ACC112 (cell line): ENCODE results near the gene CACNG3.

Experiments
- H2AFZ ChIP-seq: fragments of 200-600 bp; sonication (generic); one replicate; pipeline ENCODE4 v1.6.0; 2017; ENCODE audit warnings: antibody characterized with exemption, low read length; ENCODE audit not compliant: unreplicated experiment
- H3K27ac ChIP-seq: fragments of 200-600 bp; sonication (generic); 2 replicates; pipeline ENCODE4 v1.5.1; 2014; ENCODE audit warnings: low read depth, mild to moderate bottlenecking, antibody characterized with exemption, low read length, moderate library complexity
- H3K27me3 ChIP-seq: fragments of 200-600 bp; sonication (generic); 2 replicates; pipeline ENCODE4 v1.6.1; 2014; ENCODE audit warnings: mild to moderate bottlenecking, antibody characterized with exemption, low read length, moderate library complexity, mixed read lengths; ENCODE audit not compliant: insufficient read depth
- H3K36me3 ChIP-seq: fragments of 200-600 bp; sonication (generic); 2 replicates; pipeline ENCODE4 v1.6.1; 2016; ENCODE audit warnings: mild to moderate bottlenecking, antibody characterized with exemption, low read length, moderate library complexity, mixed read lengths; ENCODE audit not compliant: insufficient read depth
- H3K4me1 ChIP-seq: fragments of 200-600 bp; sonication (generic); one replicate; pipeline ENCODE4 v1.6.1; 2016; ENCODE audit warnings: low read length, mixed read lengths; ENCODE audit not compliant: insufficient read depth, unreplicated experiment, control insufficient read depth
- H3K4me3 ChIP-seq: fragments of 200-600 bp; sonication (generic); 2 replicates; pipeline ENCODE4 v1.5.1; 2014; ENCODE audit warnings: mild to moderate bottlenecking, low read depth, low read length
- H3K79me2 ChIP-seq: fragments of 200-600 bp; sonication (generic); one replicate; pipeline ENCODE4 v1.6.0; 2016; ENCODE audit warnings: low read length; ENCODE audit not compliant: control insufficient read depth, unreplicated experiment, insufficient read depth

The CACNG3 gene

GRCh38 chr16:24275413-24275812, 19.3 kb downstream of the CACNG3 start:
- Histone ChIP-seq H3K4me3 (no peak overlapping the region), H3K27me3 (no peaks in the 10 kb centered on the region), H3K4me1 (no peaks in the 10 kb centered on the region), H3K36me3 (no peaks in the 10 kb centered on the region), H2AFZ (no peak overlapping the region), H3K79me2 (no peaks in the 10 kb centered on the region), H3K27ac (no peak overlapping the region)

- Histone ChIP-seq H3K36me3 (no peaks in the 10 kb centered on the region), H2AFZ (no peak overlapping the region), H3K27me3 (no peaks in the 10 kb centered on the region), H3K27ac (no peak overlapping the region), H3K4me1 (no peaks in the 10 kb centered on the region), H3K79me2 (no peaks in the 10 kb centered on the region), H3K4me3 (no peak overlapping the region)
Observed at GRCh38 chr16:24279982-24280515, 23.9 kb downstream of the CACNG3 start.

DNA sequence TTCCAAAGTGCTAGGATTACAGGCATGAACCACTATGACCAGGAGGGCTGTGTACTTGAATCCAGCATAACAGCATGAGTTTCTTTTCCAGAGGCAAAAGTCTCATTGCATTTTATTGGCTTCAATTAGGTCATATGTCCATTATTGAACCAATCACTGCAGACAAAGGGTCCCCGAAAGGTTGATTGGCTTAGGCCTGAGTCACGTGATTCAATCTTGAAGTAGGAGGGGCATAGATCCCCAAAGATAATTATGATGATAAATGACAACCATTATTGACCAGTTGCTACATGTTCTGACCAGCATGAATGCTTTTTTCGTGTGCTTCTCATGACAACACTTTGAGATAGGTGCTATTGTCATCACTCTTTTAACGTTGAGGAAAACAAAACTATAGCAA, 25.3 kb downstream of the CACNG3 start:
- H3K4me3 ChIP-seq, result no peak overlapping the region
- H2AFZ ChIP-seq, result no peak overlapping the region
- no peak overlapping the region for H3K27ac ChIP-seq
- H3K36me3 ChIP-seq, result no peaks in the 10 kb centered on the region
- no peaks in the 10 kb centered on the region for H3K27me3 ChIP-seq
- no peaks in the 10 kb centered on the region for H3K4me1 ChIP-seq
- no peaks in the 10 kb centered on the region for H3K79me2 ChIP-seq

DNA sequence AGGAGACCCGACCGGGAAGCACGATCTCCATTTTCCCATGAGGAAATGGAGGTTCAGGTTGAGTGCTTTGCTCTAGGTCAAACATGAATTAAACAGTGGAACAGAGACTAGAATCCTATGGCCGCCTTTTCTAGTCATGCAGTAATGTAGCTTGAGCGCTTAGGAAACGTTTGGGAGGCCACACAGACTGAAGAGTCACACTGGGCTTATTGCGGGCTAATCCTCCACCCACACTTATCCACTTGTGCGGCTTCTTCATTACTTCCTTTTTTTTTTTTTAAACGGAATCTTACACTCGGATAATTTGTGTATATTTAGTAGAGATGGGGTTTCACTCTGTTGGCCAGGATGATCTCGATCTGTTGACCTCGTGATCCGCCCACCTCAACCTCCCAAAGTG, 26.0 kb downstream of the CACNG3 start:
- Histone ChIP-seq H3K27me3 (no peaks in the 10 kb centered on the region), H3K79me2 (no peaks in the 10 kb centered on the region), H3K36me3 (no peaks in the 10 kb centered on the region), H3K4me1 (no peaks in the 10 kb centered on the region), H3K4me3 (no peak overlapping the region), H2AFZ (no peak overlapping the region), H3K27ac (no peak overlapping the region)

- H3K27ac ChIP-seq, result no peak overlapping the region
- no peak overlapping the region for H2AFZ ChIP-seq
- no peaks in the 10 kb centered on the region for H3K36me3 ChIP-seq
Observed at GRCh38 chr16:24286741-24287405, 30.7 kb downstream of the CACNG3 start.

DNA sequence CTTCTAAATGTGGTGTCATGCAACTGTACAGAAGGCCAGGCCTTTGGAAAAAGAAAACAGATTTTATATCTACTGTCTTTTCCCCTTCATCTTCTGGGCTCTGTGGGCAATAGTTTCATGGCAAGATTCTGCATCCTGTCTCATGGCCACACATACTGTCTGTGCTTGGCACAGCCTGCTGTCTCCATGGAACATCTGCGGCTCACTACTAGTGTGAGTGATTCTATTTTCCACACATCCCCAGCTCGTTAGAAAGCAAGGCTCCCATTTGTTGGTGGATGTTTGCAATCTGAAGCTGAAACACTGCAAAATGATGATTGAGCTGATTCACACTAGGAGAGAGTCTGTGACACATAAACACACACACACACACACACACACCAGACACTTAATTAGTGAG, 32.4 kb downstream of the CACNG3 start:
- no peak overlapping the region for H3K27ac ChIP-seq
- H3K4me3 ChIP-seq, result no peak overlapping the region
- no peaks in the 10 kb centered on the region for H3K27me3 ChIP-seq
- no peaks in the 10 kb centered on the region for H3K4me1 ChIP-seq
- no peaks in the 10 kb centered on the region for H3K79me2 ChIP-seq
- H3K36me3 ChIP-seq, result no peaks in the 10 kb centered on the region
- H2AFZ ChIP-seq, result no peak overlapping the region

More at GRCh38 chr16:24286741-24287405, 30.7 kb downstream of the CACNG3 start:
- H3K79me2 ChIP-seq, result no peaks in the 10 kb centered on the region
- H3K4me3 ChIP-seq, result no peak overlapping the region
- no peaks in the 10 kb centered on the region for H3K27me3 ChIP-seq
- H3K4me1 ChIP-seq, result no peaks in the 10 kb centered on the region

GRCh38 chr16:24289166-24289700, 33.1 kb downstream of the CACNG3 start:
- H3K79me2 ChIP-seq, result no peaks in the 10 kb centered on the region
- H3K27ac ChIP-seq, result no peak overlapping the region
- H3K27me3 ChIP-seq, result no peaks in the 10 kb centered on the region
- no peak overlapping the region for H3K4me3 ChIP-seq
- H3K4me1 ChIP-seq, result no peaks in the 10 kb centered on the region
- H2AFZ ChIP-seq, result no peak overlapping the region
- no peaks in the 10 kb centered on the region for H3K36me3 ChIP-seq

- Histone ChIP-seq H2AFZ (no peak overlapping the region), H3K4me1 (no peaks in the 10 kb centered on the region), H3K36me3 (no peaks in the 10 kb centered on the region), H3K27ac (no peak overlapping the region), H3K27me3 (no peaks in the 10 kb centered on the region), H3K79me2 (no peaks in the 10 kb centered on the region), H3K4me3 (no peak overlapping the region)
Observed at GRCh38 chr16:24291932-24292331, 35.8 kb downstream of the CACNG3 start.

- H3K27me3 ChIP-seq, result no peaks in the 10 kb centered on the region
- no peak overlapping the region for H3K4me3 ChIP-seq
- no peaks in the 10 kb centered on the region for H3K79me2 ChIP-seq
- no peak overlapping the region for H2AFZ ChIP-seq
- no peak overlapping the region for H3K27ac ChIP-seq
- no peaks in the 10 kb centered on the region for H3K4me1 ChIP-seq
- H3K36me3 ChIP-seq, result no peaks in the 10 kb centered on the region
Observed at GRCh38 chr16:24294131-24294530, 38.0 kb downstream of the CACNG3 start.

DNA sequence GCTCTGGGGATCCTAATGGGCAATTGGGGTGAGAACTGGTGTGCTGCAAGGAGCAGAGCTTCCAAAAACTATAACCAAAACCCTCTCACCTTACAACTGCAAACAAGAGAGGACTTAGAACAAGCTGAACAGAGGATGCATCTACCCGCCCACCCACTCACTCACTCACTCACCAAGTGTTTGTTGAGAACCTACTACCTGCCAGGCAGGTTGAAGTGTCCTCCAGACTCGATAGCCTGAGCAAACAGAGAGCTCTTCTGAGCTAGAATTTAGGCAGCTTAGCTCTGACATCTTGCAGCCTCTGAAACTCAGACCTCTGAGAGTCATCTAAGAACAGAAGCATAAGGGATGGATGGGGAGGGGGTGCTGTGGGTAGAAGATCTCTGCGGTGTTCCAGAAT, 41.2 kb downstream of the CACNG3 start:
- no peaks in the 10 kb centered on the region for H3K27me3 ChIP-seq
- no peak overlapping the region for H3K27ac ChIP-seq
- H3K4me3 ChIP-seq, result no peak overlapping the region
- H2AFZ ChIP-seq, result no peak overlapping the region
- H3K4me1 ChIP-seq, result no peaks in the 10 kb centered on the region
- H3K79me2 ChIP-seq, result no peaks in the 10 kb centered on the region
- no peaks in the 10 kb centered on the region for H3K36me3 ChIP-seq

DNA sequence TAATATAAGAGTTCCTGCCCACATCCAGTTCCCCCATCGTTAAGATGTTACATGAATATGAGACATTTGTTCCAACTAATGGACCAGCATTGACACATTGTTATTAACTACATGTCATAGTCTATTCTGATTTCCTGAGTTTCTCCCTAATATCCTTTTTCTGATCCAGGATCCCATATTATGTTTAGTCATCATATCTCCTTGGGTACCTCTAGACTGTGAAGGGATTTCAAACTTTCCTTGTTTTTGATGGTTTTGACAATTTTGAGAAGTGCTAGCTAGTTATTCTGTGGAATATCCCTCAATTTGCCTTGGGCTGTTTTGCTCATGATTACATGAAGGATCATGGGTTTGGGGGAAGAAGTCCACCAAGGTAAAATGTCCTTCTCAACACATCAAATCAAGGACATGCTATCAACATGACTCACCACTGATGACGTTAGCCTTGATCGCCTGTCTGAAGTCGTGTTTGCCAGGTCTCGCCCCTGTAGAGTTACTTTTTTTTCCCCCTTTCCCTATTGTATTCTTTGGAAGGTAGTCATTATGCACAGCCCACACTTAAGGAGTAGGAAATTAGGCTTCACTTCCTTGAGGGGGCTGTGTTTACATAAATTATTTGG, 42.5 kb downstream of the CACNG3 start:
- Histone ChIP-seq H3K36me3 (no peaks in the 10 kb centered on the region), H3K4me1 (no peaks in the 10 kb centered on the region), H3K27ac (no peak overlapping the region), H3K27me3 (no peaks in the 10 kb centered on the region), H2AFZ (no peak overlapping the region), H3K4me3 (no peak overlapping the region), H3K79me2 (no peaks in the 10 kb centered on the region)
